BLaER1 (cell line): ENCODE results near the gene SLC6A1.
"Not testable (repeated sequence)": the region's sequence is repeated elsewhere in the genome, so short reads cannot be mapped to it uniquely, and the experiment has no call there.

Source experiments
- H3K27ac ChIP-seq: shearing (Covaris generic); formaldehyde crosslinking; 2 replicates; pipeline ENCODE4 v1.8.1; 2022
- H3K27me3 ChIP-seq: shearing (Covaris generic); formaldehyde crosslinking; 2 replicates; pipeline ENCODE4 v1.8.1; 2022
- H3K36me3 ChIP-seq: shearing (Covaris generic); formaldehyde crosslinking; 2 replicates; pipeline ENCODE4 v1.8.1; 2022
- H3K4me1 ChIP-seq: shearing (Covaris generic); formaldehyde crosslinking; 2 replicates; pipeline ENCODE4 v1.8.1; 2022
- H3K4me2 ChIP-seq: shearing (Covaris generic); formaldehyde crosslinking; 2 replicates; pipeline ENCODE4 v1.8.1; 2022
- H3K4me3 ChIP-seq: shearing (Covaris generic); formaldehyde crosslinking; 2 replicates; pipeline ENCODE4 v1.8.1; 2022
- H3K9ac ChIP-seq: shearing (Covaris generic); formaldehyde crosslinking; 2 replicates; pipeline ENCODE4 v1.8.1; 2022
- H3K9me3 ChIP-seq: shearing (Covaris generic); formaldehyde crosslinking; 2 replicates; pipeline ENCODE4 v1.8.1; 2022
- H4K20me1 ChIP-seq: shearing (Covaris generic); formaldehyde crosslinking; 2 replicates; pipeline ENCODE4 v1.8.1; 2022
- Cebpa-rat ChIP-seq: shearing (Covaris generic); IDR thresholded peaks from 2 replicates; pipeline ENCODE4 v1.8.1; 2022

SLC6A1 gene

GRCh38 chr3:11072631-11073030 is 80.1 kb downstream of the SLC6A1 start:
- no peak overlapping the region for H3K27ac ChIP-seq
- H4K20me1 ChIP-seq, result no peaks in the 10 kb centered on the region
- no peak overlapping the region for H3K9ac ChIP-seq
- 0 out of 2 replicates have a peak, but pooled peaks cover 8% of the 10 kb centered on the region for H3K4me1 ChIP-seq
- H3K36me3 ChIP-seq, result no peaks in the 10 kb centered on the region
- no peaks in the 10 kb centered on the region for H3K27me3 ChIP-seq
- no peak for TF ChIP-seq Cebpa-rat
- H3K4me3 ChIP-seq, result no peak overlapping the region
- peaks cover 44% of the 10 kb centered on the region for H3K9me3 ChIP-seq
- H3K4me2 ChIP-seq, result no peak overlapping the region

DNA sequence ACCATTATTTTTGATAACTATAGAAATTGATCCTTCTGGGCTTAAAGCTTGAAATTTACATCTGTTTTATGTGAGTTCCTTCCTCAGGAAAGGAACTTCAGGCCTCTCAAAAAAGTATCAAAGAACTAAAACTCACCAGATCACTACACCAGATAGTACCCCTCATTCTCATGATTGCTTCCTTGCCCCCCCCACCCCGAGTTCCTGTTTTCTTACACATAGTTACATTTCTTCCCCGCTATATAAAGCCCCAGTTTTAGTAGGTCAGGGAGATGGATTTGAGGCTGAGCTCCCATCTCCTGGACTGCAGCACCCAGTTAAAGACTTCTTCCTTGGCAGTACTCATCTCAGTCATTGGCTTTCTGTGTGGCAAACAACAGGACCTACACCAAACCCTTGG is 81.5 kb downstream of the SLC6A1 start:
- Histone ChIP-seq H3K36me3 (no peaks in the 10 kb centered on the region), H3K27ac (no peak overlapping the region), H3K4me2 (no peak overlapping the region), H3K27me3 (no peaks in the 10 kb centered on the region), H3K9ac (no peak overlapping the region), H3K4me1 (0 out of 2 replicates have a peak, but pooled peaks cover 8% of the 10 kb centered on the region), H3K4me3 (no peak overlapping the region), H4K20me1 (no peaks in the 10 kb centered on the region), H3K9me3 (peaks cover 37% of the 10 kb centered on the region)
- TF ChIP-seq Cebpa-rat, result no peak

- Histone ChIP-seq H3K9me3 (peaks cover 37% of the 10 kb centered on the region), H3K36me3 (no peaks in the 10 kb centered on the region), H3K27me3 (no peaks in the 10 kb centered on the region), H3K4me1 (0 out of 2 replicates have a peak, but pooled peaks cover 8% of the 10 kb centered on the region), H3K4me3 (no peak overlapping the region), H3K9ac (no peak overlapping the region), H3K27ac (no peak overlapping the region), H4K20me1 (no peaks in the 10 kb centered on the region), H3K4me2 (no peak overlapping the region)
- no peak for TF ChIP-seq Cebpa-rat
Observed at GRCh38 chr3:11074451-11074850, 81.9 kb downstream of the SLC6A1 start.

DNA sequence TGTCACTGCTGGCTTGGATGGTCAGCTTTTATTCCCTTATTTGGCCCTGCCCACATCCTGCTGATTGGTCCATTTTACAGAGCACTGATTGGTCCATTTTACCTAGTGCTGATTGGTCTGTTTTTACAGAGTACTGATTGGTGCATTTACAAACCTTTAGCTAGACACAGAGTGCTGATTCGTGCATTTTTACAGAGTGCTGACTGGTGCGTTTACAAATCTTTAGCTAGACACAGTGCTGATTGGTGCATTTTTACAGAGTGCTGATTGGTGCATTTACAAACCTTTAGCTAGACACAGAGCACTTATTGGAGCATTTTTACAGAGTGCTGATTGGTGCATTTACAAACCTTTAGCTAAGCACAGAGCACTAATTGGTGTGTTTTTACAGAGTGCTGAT is 82.6 kb downstream of the SLC6A1 start:
- H3K4me3 ChIP-seq, H3K4me1 ChIP-seq, H3K36me3 ChIP-seq, H4K20me1 ChIP-seq, H3K9ac ChIP-seq, H3K27ac ChIP-seq, H3K4me2 ChIP-seq, H3K27me3 ChIP-seq: not testable (repeated sequence)
- peaks cover 37% of the 10 kb centered on the region for H3K9me3 ChIP-seq

- Histone ChIP-seq H3K9ac (no peak overlapping the region), H4K20me1 (no peaks in the 10 kb centered on the region), H3K27ac (no peak overlapping the region), H3K27me3 (no peaks in the 10 kb centered on the region), H3K9me3 (peaks cover 23% of the 10 kb centered on the region), H3K36me3 (no peaks in the 10 kb centered on the region), H3K4me3 (no peak overlapping the region), H3K4me1 (no peaks in the 10 kb centered on the region), H3K4me2 (no peak overlapping the region)
- no peak for TF ChIP-seq Cebpa-rat
Observed at GRCh38 chr3:11076711-11077110, 84.2 kb downstream of the SLC6A1 start.

DNA sequence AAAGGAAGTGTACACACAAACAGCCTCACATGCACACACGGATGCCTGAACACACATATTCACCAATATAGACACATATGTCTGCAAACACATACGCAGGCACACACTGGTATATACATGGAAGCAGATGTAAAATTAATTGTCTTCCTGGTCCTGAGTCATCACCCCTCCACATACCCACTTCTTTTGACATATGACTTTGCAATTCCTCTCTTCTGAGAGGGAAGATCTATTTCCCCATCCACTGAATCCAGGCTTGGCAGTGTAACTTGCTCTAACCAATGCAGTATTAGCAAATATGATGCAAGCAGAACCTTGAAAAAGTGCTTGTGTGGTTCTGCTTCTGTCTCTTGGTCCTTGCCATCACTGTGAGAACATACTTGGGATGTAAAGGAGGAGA is 84.9 kb downstream of the SLC6A1 start:
- Histone ChIP-seq H3K9me3 (peaks cover 18% of the 10 kb centered on the region), H3K27ac (no peak overlapping the region), H3K4me3 (no peak overlapping the region), H3K36me3 (no peaks in the 10 kb centered on the region), H3K4me2 (no peak overlapping the region), H4K20me1 (no peaks in the 10 kb centered on the region), H3K9ac (no peak overlapping the region), H3K27me3 (no peaks in the 10 kb centered on the region), H3K4me1 (no peaks in the 10 kb centered on the region)
- no peak for TF ChIP-seq Cebpa-rat

- Histone ChIP-seq H3K4me3 (no peak overlapping the region), H4K20me1 (no peaks in the 10 kb centered on the region), H3K9ac (no peak overlapping the region), H3K4me2 (no peak overlapping the region), H3K9me3 (peaks cover 14% of the 10 kb centered on the region), H3K4me1 (no peaks in the 10 kb centered on the region), H3K27ac (no peak overlapping the region), H3K36me3 (no peaks in the 10 kb centered on the region), H3K27me3 (no peaks in the 10 kb centered on the region)
- no peak for TF ChIP-seq Cebpa-rat
Observed at GRCh38 chr3:11078826-11079515, 86.4 kb downstream of the SLC6A1 start.

DNA sequence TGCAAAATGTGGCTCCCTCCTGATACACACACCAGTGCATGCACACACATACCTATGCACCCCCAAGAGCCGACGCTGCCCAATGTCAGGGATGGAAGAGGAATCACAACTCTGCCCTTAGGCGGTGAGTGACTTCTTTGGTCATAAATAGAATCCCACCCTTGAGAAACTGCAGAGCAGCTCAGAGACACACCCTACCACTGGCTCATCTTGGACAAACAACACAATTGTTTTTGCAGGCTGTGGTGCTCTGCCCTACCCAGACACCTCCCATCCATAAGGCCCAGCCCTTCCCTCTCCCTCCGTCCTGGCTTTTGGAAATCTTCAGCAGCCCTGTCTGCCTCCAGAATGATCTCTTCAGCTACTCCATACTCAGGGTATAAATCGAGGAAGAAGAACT is 87.9 kb downstream of the SLC6A1 start:
- Histone ChIP-seq H3K9me3 (peaks cover 3% of the 10 kb centered on the region), H3K27ac (no peak overlapping the region), H3K4me2 (no peak overlapping the region), H3K36me3 (no peaks in the 10 kb centered on the region), H3K4me3 (no peak overlapping the region), H3K9ac (no peak overlapping the region), H4K20me1 (no peaks in the 10 kb centered on the region), H3K27me3 (no peaks in the 10 kb centered on the region), H3K4me1 (no peaks in the 10 kb centered on the region)
- no peak for TF ChIP-seq Cebpa-rat

GRCh38 chr3:11084098-11084497 is 91.5 kb downstream of the SLC6A1 start:
- H3K4me2 ChIP-seq, result no peak overlapping the region
- no peak for TF ChIP-seq Cebpa-rat
- no peaks in the 10 kb centered on the region for H3K4me1 ChIP-seq
- no peaks in the 10 kb centered on the region for H3K27me3 ChIP-seq
- H3K4me3 ChIP-seq, result no peak overlapping the region
- no peaks in the 10 kb centered on the region for H4K20me1 ChIP-seq
- no peaks in the 10 kb centered on the region for H3K36me3 ChIP-seq
- no peak overlapping the region for H3K27ac ChIP-seq
- no peaks in the 10 kb centered on the region for H3K9me3 ChIP-seq
- H3K9ac ChIP-seq, result no peak overlapping the region

GRCh38 chr3:11084677-11085076 is 92.1 kb downstream of the SLC6A1 start:
- Histone ChIP-seq H3K4me1 (0 out of 2 replicates have a peak, but pooled peaks cover 4% of the 10 kb centered on the region), H3K36me3 (no peaks in the 10 kb centered on the region), H3K9ac (no peak overlapping the region), H3K27me3 (no peaks in the 10 kb centered on the region), H3K9me3 (no peaks in the 10 kb centered on the region), H3K4me3 (no peak overlapping the region), H3K4me2 (no peak overlapping the region), H4K20me1 (no peaks in the 10 kb centered on the region), H3K27ac (no peak overlapping the region)
- TF ChIP-seq Cebpa-rat, result no peak
